ENCODE data around the gene ULK4. TPM values are rescaled to one million over a fixed set of nuclear protein-coding genes. Genes with fewer than 3 reads are reported as not detected.
A peak's percentile ranks its signal among the peaks of the same experiment; 100 is the strongest.
"Not testable (repeated sequence)": the region's sequence is repeated elsewhere in the genome, so short reads cannot be mapped to it uniquely, and the experiment has no call there.

Gene ULK4
- total and polyA plus RNA-seq, 2 donors (not counting 1 experiment from before 2014, with no cell fraction given): 9.1 to 9.7 TPM

DNA sequence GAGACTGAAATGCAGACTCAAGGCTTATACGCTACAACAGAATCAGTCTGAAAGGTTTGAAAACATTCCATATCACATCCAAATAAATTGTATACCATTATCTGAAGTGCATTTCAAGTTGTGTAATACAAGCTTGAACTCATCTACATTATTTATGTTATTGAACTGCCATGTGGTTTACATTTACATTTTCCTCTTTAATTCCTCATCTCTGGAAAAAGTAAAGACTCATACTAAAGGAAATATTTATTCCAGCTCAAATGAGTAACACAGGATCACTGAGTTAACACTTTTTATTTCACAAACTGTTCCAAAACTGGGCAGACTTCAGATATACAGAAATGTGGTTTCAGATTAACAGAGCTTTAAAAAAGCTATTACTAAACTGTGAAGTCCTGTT is 282.5 kb downstream of the ULK4 start:
- H4K20me1 ChIP-seq (ENCODE audit: control insufficient read depth, extremely low read depth, insufficient read depth, low read length): no peaks in the 10 kb centered on the region
- no peak overlapping the region for H3K9ac ChIP-seq (ENCODE audit: insufficient read depth, low read length)
- no peaks in the 10 kb centered on the region for H3K79me2 ChIP-seq (ENCODE audit: control insufficient read depth, insufficient read depth, low read length)
- no peak overlapping the region for H2AFZ ChIP-seq (ENCODE audit: low read length)
- H3K4me2 ChIP-seq (ENCODE audit: extremely low read depth, insufficient read depth, low read length): no peak overlapping the region
- H3K4me3 ChIP-seq (replicated peaks in 1 of 4; ENCODE audit: control extremely low read depth in 1 of 4, insufficient read depth in 1 of 4, low read depth in 3 of 4, low read length in 4 of 4): no peak overlapping the region
- TF ChIP-seq EZH2 (IDR thresholded peaks at IDR 0.05; ENCODE audit: low read length, missing control alignments): no peak
- TF ChIP-seq, protein P1, sequence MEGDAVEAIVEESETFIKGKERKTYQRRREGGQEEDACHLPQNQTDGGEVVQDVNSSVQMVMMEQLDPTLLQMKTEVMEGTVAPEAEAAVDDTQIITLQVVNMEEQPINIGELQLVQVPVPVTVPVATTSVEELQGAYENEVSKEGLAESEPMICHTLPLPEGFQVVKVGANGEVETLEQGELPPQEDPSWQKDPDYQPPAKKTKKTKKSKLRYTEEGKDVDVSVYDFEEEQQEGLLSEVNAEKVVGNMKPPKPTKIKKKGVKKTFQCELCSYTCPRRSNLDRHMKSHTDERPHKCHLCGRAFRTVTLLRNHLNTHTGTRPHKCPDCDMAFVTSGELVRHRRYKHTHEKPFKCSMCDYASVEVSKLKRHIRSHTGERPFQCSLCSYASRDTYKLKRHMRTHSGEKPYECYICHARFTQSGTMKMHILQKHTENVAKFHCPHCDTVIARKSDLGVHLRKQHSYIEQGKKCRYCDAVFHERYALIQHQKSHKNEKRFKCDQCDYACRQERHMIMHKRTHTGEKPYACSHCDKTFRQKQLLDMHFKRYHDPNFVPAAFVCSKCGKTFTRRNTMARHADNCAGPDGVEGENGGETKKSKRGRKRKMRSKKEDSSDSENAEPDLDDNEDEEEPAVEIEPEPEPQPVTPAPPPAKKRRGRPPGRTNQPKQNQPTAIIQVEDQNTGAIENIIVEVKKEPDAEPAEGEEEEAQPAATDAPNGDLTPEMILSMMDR (conservative IDR thresholded peaks at IDR 0.05 in 1 of 2, IDR thresholded peaks at IDR 0.05 in 1 of 2; ENCODE audit: low read depth in 1 of 2, low read length in 2 of 2): no peak
- peak in 1 of 2 donors; percentile 77 for DNase-seq (ENCODE audit: low read depth in 2 of 2)
- H3K9me3 ChIP-seq (ENCODE audit: control insufficient read depth, insufficient read depth, low read depth, low read length): no peaks in the 10 kb centered on the region
- H3K4me1 ChIP-seq (ENCODE audit: control insufficient read depth, extremely low read depth, insufficient read depth, low read length): no peaks in the 10 kb centered on the region
- no peaks in the 10 kb centered on the region for H3K36me3 ChIP-seq (ENCODE audit: control insufficient read depth, insufficient read depth, low read length)
- no peaks in the 10 kb centered on the region for H3K27me3 ChIP-seq (ENCODE audit: control insufficient read depth, insufficient read depth, low read length)
- no peak overlapping the region for H3K27ac ChIP-seq (ENCODE audit: insufficient read depth, low read length)

DNA sequence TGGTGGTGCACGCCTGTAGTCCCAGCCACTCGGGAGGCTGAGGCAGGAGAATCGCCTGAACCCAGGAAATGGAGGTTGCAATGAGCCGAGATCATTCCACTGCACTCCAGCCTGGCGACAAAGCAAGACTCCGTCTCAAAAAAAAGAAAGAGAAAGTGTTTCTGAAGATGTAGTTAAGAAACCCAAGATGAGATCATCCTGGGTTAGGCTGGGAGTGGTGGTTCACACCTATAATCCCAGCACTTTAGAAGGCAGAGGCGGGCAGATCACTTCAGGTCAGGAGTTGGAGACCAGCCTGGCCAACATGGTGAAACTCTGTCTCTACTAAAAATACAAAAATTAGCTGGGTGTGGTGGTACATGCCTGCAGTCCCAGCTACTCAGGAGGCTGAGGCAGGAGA is 286.8 kb downstream of the ULK4 start:
- H4K20me1 ChIP-seq (ENCODE audit: control insufficient read depth, extremely low read depth, insufficient read depth, low read length); H3K4me3 ChIP-seq (replicated peaks in 1 of 4; ENCODE audit: control extremely low read depth in 1 of 4, insufficient read depth in 1 of 4, low read depth in 3 of 4, low read length in 4 of 4); H3K27ac ChIP-seq (ENCODE audit: insufficient read depth, low read length); H3K4me1 ChIP-seq (ENCODE audit: control insufficient read depth, extremely low read depth, insufficient read depth, low read length); H3K9ac ChIP-seq (ENCODE audit: insufficient read depth, low read length); H3K36me3 ChIP-seq (ENCODE audit: control insufficient read depth, insufficient read depth, low read length); H2AFZ ChIP-seq (ENCODE audit: low read length); H3K79me2 ChIP-seq (ENCODE audit: control insufficient read depth, insufficient read depth, low read length); H3K9me3 ChIP-seq (ENCODE audit: control insufficient read depth, insufficient read depth, low read depth, low read length); H3K27me3 ChIP-seq (ENCODE audit: control insufficient read depth, insufficient read depth, low read length); H3K4me2 ChIP-seq (ENCODE audit: extremely low read depth, insufficient read depth, low read length); DNase-seq (ENCODE audit: low read depth in 2 of 2): not testable (repeated sequence)

- Histone ChIP-seq H3K4me1 (ENCODE audit: control insufficient read depth, extremely low read depth, insufficient read depth, low read length) (no peaks in the 10 kb centered on the region), H3K4me2 (ENCODE audit: extremely low read depth, insufficient read depth, low read length) (no peak overlapping the region), H4K20me1 (ENCODE audit: control insufficient read depth, extremely low read depth, insufficient read depth, low read length) (no peaks in the 10 kb centered on the region), H3K9ac (ENCODE audit: insufficient read depth, low read length) (no peak overlapping the region), H3K27ac (ENCODE audit: insufficient read depth, low read length) (no peak overlapping the region), H3K79me2 (ENCODE audit: control insufficient read depth, insufficient read depth, low read length) (no peaks in the 10 kb centered on the region), H3K9me3 (ENCODE audit: control insufficient read depth, insufficient read depth, low read depth, low read length) (no peaks in the 10 kb centered on the region), H3K36me3 (ENCODE audit: control insufficient read depth, insufficient read depth, low read length) (no peaks in the 10 kb centered on the region), H3K27me3 (ENCODE audit: control insufficient read depth, insufficient read depth, low read length) (no peaks in the 10 kb centered on the region), H2AFZ (ENCODE audit: low read length) (no peak overlapping the region), H3K4me3 (replicated peaks in 1 of 4; ENCODE audit: control extremely low read depth in 1 of 4, insufficient read depth in 1 of 4, low read depth in 3 of 4, low read length in 4 of 4) (no peak overlapping the region)
- peak in 1 of 2 donors; percentile 33 for DNase-seq (ENCODE audit: low read depth in 2 of 2)
- TF ChIP-seq EZH2 (IDR thresholded peaks at IDR 0.05; ENCODE audit: low read length, missing control alignments): no peak
- TF ChIP-seq, protein P1 (conservative IDR thresholded peaks at IDR 0.05 in 1 of 2, IDR thresholded peaks at IDR 0.05 in 1 of 2; ENCODE audit: low read depth in 1 of 2, low read length in 2 of 2): no peak
Observed at GRCh38 chr3:41674449-41674848, 287.5 kb downstream of the ULK4 start.
